GM12801 (cell line): ENCODE data around the gene SNRK.

Source experiments
- TF ChIP-seq, protein P1 (sequence below): IDR thresholded peaks from one replicate; pipeline ENCODE4 v1.5.1; 2011; ENCODE audit warnings: control low read depth; ENCODE audit not compliant: insufficient read length; ENCODE audit errors: extremely low read depth

The SNRK gene

DNA sequence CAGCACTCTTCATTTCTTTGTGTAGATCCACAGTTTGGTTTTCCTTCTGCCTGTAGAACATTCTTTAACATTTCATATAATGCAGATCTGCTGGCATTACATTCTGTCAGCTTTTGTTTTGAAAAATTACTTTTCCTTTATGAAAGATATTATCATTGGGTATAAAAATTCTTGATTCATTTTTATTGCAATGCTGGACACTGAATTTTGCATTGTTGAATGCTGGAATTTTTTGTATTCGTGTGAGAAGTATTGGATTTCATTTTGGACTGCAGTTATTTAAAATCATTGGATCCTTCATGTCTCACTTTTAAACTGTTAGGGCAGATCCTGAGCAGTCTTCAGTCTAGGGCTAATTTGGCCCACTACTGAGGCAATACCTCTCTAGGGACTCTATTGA is 67.1 kb downstream of the SNRK start:
- TF ChIP-seq, protein P1, sequence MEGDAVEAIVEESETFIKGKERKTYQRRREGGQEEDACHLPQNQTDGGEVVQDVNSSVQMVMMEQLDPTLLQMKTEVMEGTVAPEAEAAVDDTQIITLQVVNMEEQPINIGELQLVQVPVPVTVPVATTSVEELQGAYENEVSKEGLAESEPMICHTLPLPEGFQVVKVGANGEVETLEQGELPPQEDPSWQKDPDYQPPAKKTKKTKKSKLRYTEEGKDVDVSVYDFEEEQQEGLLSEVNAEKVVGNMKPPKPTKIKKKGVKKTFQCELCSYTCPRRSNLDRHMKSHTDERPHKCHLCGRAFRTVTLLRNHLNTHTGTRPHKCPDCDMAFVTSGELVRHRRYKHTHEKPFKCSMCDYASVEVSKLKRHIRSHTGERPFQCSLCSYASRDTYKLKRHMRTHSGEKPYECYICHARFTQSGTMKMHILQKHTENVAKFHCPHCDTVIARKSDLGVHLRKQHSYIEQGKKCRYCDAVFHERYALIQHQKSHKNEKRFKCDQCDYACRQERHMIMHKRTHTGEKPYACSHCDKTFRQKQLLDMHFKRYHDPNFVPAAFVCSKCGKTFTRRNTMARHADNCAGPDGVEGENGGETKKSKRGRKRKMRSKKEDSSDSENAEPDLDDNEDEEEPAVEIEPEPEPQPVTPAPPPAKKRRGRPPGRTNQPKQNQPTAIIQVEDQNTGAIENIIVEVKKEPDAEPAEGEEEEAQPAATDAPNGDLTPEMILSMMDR, result no peak

DNA sequence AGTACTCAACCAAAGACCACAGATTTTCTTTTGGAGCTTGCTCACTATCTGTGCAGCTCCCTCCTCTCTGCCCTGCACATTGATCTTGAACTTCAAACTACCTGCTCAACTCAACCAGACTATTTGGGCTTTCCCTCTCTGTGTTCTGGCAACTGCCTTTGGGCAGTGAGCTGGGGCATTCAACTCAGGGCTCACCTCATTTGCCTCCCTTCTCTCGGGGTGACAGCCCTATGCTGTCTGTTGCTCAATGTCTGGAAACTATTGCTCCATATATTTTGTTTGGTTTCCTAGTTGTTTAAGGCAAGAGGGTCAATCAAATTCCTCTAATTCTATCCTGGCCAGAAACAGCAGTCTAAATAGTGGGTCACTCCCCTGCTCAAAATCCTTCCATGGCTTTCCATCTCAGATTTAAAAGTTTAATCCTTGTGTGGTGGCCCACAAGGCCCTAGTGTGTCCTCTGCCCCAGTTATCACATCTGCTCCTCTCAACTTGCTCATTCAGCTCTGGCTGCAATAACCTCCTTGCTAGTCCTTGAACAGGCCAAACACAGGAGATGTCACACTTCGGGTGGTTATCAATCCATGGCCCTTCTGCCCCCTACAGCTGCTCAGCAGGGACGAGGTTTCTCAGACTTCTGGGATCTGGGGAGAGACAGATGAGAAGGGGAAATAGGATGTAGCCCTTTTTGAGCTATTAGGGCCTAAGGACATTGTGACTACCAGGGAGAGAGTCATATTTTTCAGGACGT is 67.8 kb downstream of the SNRK start:
- TF ChIP-seq, protein P1, result no peak

DNA sequence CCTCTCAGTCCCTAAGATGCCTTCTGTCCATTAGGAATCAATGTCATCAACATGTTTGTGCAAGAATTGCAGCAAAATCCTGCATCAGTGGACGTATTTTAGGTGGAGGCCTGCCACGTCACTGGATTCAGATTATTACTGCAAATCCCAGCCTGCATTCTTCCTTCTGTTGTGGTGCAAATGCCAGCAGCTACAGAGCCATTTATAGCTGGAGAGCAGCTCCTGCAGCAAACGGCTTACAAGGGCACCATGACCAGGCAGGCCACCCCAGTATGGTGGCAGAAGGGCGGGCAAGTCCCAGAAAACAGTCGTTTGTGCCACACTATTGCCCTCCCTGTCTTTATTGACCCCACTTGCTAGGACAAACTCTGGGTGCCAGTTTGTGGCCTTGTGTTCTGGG is 74.7 kb downstream of the SNRK start:
- TF ChIP-seq, protein P1, result no peak

DNA sequence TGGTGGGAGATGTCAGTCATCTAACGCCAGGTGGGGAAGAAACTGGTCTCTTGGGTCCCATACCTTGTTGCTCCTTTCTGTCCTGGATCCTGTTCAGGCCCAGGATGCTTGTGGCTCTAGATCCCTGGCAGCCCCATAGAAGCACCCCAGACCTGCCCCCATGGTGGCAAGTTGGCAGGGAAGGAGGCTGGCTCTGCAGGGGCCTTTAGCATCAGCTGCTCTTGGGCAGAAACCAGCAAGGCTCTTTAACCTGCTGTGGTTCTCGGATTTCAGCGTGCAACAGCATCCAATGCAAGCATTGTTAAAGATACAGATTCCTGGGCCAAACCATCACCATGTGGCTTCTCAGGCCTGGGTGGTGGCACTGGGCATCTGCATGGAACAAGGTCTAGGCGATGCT is 75.8 kb downstream of the SNRK start:
- TF ChIP-seq, protein P1, result no peak

DNA sequence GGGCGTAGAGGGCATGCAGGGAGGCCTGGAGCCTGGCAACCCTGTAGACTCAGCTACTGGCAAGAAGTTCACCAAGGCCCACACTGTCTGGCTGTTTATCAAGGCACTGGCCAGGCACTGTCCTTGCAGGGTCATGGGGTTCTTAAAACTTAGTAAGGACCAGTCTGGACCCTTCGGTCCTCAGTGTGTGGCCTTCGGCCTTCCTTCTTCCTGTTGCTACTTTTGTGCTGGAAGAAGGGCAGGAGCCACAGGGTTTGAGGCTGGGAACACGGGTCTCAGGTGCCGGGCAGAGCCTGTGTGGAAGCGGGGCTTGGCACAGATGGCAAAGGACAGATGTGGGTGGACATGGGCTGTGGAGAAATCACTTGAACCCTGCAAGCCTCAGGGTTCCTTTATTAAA is 76.6 kb downstream of the SNRK start:
- TF ChIP-seq, protein P1, result no peak

DNA sequence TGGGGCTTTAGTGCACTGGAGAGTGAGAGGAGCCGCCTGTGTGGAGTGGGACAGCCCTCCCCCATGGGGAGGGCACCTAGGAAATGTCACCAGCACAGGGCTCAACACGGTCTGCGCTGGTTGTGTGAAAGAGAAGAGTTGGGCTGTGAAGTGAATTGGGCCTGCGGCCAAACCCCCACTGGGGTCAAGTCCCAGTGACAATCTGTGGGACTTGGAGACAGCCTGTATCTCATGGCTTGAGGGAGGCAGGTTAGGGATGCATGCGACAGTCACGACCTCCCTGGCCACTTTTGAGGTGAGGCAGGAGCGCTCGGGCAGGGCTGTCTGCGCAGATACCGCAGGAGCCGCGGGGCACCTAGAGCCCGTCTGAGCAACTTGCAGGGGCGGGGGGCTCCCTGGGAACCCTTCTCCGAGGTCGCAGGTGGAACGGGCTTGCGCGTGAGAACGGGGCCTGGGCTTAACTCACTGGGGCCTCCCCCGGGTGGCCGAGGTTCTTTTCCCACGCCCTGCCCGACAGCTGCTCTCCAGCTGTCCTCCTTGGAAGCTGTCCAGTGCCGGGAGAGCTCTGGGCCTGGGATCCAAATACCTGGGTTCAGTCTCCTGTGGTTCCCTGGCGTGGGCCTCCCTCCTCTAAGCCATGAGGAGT is 77.4 kb downstream of the SNRK start:
- TF ChIP-seq, protein P1, result no peak

DNA sequence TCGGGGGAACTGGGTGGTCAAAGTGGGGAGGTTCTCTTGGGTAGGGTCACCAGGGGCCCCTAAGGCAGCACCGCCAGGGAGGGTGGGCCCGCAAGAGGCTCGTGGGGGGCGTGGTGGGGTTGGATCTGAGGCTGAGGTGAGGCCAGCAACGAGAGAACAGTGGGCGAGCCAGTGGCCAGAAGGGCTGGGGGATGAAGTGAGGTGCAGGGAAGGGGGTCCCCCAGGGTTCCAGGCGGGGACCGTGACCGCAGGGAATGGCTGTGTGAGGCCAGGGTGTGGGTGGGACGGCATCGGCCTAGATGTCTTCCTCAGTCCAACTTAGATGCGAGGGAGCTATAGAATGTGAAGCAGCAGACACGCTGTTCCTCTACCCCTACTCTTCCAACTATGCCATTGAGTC is 78.2 kb downstream of the SNRK start:
- TF ChIP-seq, protein P1, result no peak
